ENCODE data around the gene FAM118A.

Gene FAM118A

GRCh38 chr22:45336971-45337431 is 27.3 kb downstream of the FAM118A start:
- no peak for TF ChIP-seq EZH2phosphoT487 (IDR thresholded peaks at IDR 0.05; ENCODE audit: borderline replicate concordance)
- no peak for TF ChIP-seq CTCF (conservative IDR thresholded peaks at IDR 0.05; ENCODE audit: low read length)
- Histone ChIP-seq H3K9me3 (ENCODE audit: insufficient read depth, low read depth, low read length) (no peaks in the 10 kb centered on the region), H3K9ac (ENCODE audit: low read depth, low read length, poor library complexity, severe bottlenecking) (no peak overlapping the region), H3F3A (ENCODE audit: low read depth) (no peaks in the 10 kb centered on the region), H3K27me3 (ENCODE audit: insufficient read depth, low read length, poor library complexity, severe bottlenecking) (no peaks in the 10 kb centered on the region), H3K4me2 (ENCODE audit: low read depth, low read length, poor library complexity, severe bottlenecking) (no peak overlapping the region), H3K9me2 (replicated peaks; ENCODE audit: low read depth, low read length) (no peaks in the 10 kb centered on the region), H2AFZ (ENCODE audit: low read length) (no peak overlapping the region), H3K4me1 (ENCODE audit: insufficient read depth, low read length, poor library complexity, severe bottlenecking) (peaks cover 16% of the 10 kb centered on the region), H4K20me1 (ENCODE audit: insufficient read depth, low read length, poor library complexity, severe bottlenecking) (no peaks in the 10 kb centered on the region), H3K4me3 (ENCODE audit: low read length, poor library complexity, severe bottlenecking) (no peak overlapping the region), H3K36me3 (ENCODE audit: insufficient read depth, low read length) (peaks cover 53% of the 10 kb centered on the region; the same call in 1 of the 2 replicates), H3K79me2 (ENCODE audit: insufficient read depth, low read length) (no peaks in the 10 kb centered on the region)

- no peaks in the 10 kb centered on the region for H3K27me3 ChIP-seq (ENCODE audit: insufficient read depth, low read length, poor library complexity, severe bottlenecking)
- H3K36me3 ChIP-seq (ENCODE audit: insufficient read depth, low read length) = peaks cover 47% of the 10 kb centered on the region; the same call in 1 of the 2 replicates
Measured at GRCh38 chr22:45337536-45337935, 27.8 kb downstream of the FAM118A start.

GRCh38 chr22:45338795-45339194 is 29.1 kb downstream of the FAM118A start:
- H3K4me3 ChIP-seq (ENCODE audit: low read length, poor library complexity, severe bottlenecking) = no peak overlapping the region
- no peak overlapping the region for H3K9ac ChIP-seq (ENCODE audit: low read depth, low read length, poor library complexity, severe bottlenecking)
- no peaks in the 10 kb centered on the region for H3K79me2 ChIP-seq (ENCODE audit: insufficient read depth, low read length)
- H3K9me3 ChIP-seq (ENCODE audit: insufficient read depth, low read depth, low read length) = no peaks in the 10 kb centered on the region
- H3K36me3 ChIP-seq (ENCODE audit: insufficient read depth, low read length) = peaks cover 42% of the 10 kb centered on the region; the same call in 1 of the 2 replicates
- H3K27me3 ChIP-seq (ENCODE audit: insufficient read depth, low read length, poor library complexity, severe bottlenecking) = no peaks in the 10 kb centered on the region
- H4K20me1 ChIP-seq (ENCODE audit: insufficient read depth, low read length, poor library complexity, severe bottlenecking) = no peaks in the 10 kb centered on the region
- H3K9me2 ChIP-seq (replicated peaks; ENCODE audit: low read depth, low read length) = no peaks in the 10 kb centered on the region
- H3K4me2 ChIP-seq (ENCODE audit: low read depth, low read length, poor library complexity, severe bottlenecking) = no peak overlapping the region
- TF ChIP-seq CTCF (conservative IDR thresholded peaks at IDR 0.05; ENCODE audit: low read length) (no peak), EZH2phosphoT487 (IDR thresholded peaks at IDR 0.05; ENCODE audit: borderline replicate concordance) (no peak)
- H3K4me1 ChIP-seq (ENCODE audit: insufficient read depth, low read length, poor library complexity, severe bottlenecking) = peaks cover 14% of the 10 kb centered on the region
- no peak overlapping the region for H2AFZ ChIP-seq (ENCODE audit: low read length)
- H3F3A ChIP-seq (ENCODE audit: low read depth) = no peaks in the 10 kb centered on the region

More at GRCh38 chr22:45337536-45337935, 27.8 kb downstream of the FAM118A start:
- no peak for TF ChIP-seq CTCF (conservative IDR thresholded peaks at IDR 0.05; ENCODE audit: low read length)
- no peak for TF ChIP-seq EZH2phosphoT487 (IDR thresholded peaks at IDR 0.05; ENCODE audit: borderline replicate concordance)
- H3K9me3 ChIP-seq (ENCODE audit: insufficient read depth, low read depth, low read length) = no peaks in the 10 kb centered on the region
- no peak overlapping the region for H3K4me2 ChIP-seq (ENCODE audit: low read depth, low read length, poor library complexity, severe bottlenecking)
- peaks cover 16% of the 10 kb centered on the region for H3K4me1 ChIP-seq (ENCODE audit: insufficient read depth, low read length, poor library complexity, severe bottlenecking)
- H3K9me2 ChIP-seq (replicated peaks; ENCODE audit: low read depth, low read length) = no peaks in the 10 kb centered on the region
- no peaks in the 10 kb centered on the region for H4K20me1 ChIP-seq (ENCODE audit: insufficient read depth, low read length, poor library complexity, severe bottlenecking)
- no peaks in the 10 kb centered on the region for H3F3A ChIP-seq (ENCODE audit: low read depth)
- no peak overlapping the region for H3K9ac ChIP-seq (ENCODE audit: low read depth, low read length, poor library complexity, severe bottlenecking)
- no peaks in the 10 kb centered on the region for H3K79me2 ChIP-seq (ENCODE audit: insufficient read depth, low read length)
- H2AFZ ChIP-seq (ENCODE audit: low read length) = no peak overlapping the region
- no peak overlapping the region for H3K4me3 ChIP-seq (ENCODE audit: low read length, poor library complexity, severe bottlenecking)
